Bronchial epithelial cell (primary cell): ENCODE measurements around the gene EIF3J. TPM values are rescaled to one million over a fixed set of nuclear protein-coding genes. Genes with fewer than 3 reads are reported as not detected.
A peak's percentile ranks its signal among the peaks of the same experiment; 100 is the strongest.

Source experiments
- DNase-seq: peaks from one replicate; pipeline ENCODE4 v3.0.0-alpha.2; 2010; ENCODE audit warnings: low read depth
- FAIRE-seq: peaks from 2 replicates; lab custom pipeline; 2011; peaks lifted over from hg19 to GRCh38; lab: Jason Lieb, UNC
- H3K27me3 ChIP-seq: 2 replicates; pipeline ENCODE4 v1.5.1; 2011; ENCODE audit warnings: low read length; ENCODE audit not compliant: control insufficient read depth, insufficient read depth
- H3K36me3 ChIP-seq: 2 replicates; pipeline ENCODE4 v1.5.1; 2011; ENCODE audit warnings: low read length; ENCODE audit not compliant: control insufficient read depth, insufficient read depth
- H3K4me3 ChIP-seq: 2 replicates; pipeline ENCODE4 v1.5.1; 2011; ENCODE audit warnings: mild to moderate bottlenecking, low read depth, low read length, control low read depth
- total RNA-seq: library from RNA; depleted of rRNA; stranded (reverse); fragments of >200 nt; gene quantifications from 2 replicates; pipeline ENCODE4 v1.2.1, GENCODE V29; 2014
- TF ChIP-seq, protein P1 (sequence below): IDR thresholded peaks from 2 replicates; pipeline ENCODE4 v1.5.1; 2011; ENCODE audit warnings: mild to moderate bottlenecking, moderate library complexity, low read length, control low read depth, inconsistent platforms; ENCODE audit not compliant: insufficient read depth, severe bottlenecking

Gene EIF3J
- total RNA-seq, 1 donor from 2014 or later = 52.4 TPM

DNA sequence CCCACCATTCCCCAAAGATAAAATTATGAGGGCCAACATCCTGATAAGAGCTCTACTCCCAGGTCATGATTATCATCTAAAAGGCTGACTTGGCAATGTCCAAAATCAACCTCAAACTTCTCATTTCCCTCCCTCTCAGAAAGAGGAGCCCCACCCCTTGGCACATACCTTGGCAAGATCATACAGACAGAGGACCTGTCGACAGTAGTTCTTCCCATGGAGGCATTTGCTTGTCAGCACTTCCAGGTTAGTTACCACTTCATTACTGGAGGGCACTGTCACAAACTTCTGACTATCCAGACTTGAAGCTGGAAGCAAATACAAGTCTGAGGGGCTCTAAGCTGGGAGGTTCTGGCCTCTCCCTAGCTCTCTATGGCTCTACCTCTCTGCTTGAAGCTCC lies 37.8 kb downstream of the EIF3J start:
- Histone ChIP-seq H3K36me3 (peaks cover 20% of the 10 kb centered on the region), H3K27me3 (no peaks in the 10 kb centered on the region), H3K4me3 (no peak overlapping the region)
- FAIRE-seq (no peak), DNase-seq (no peak)
- TF ChIP-seq, protein P1, sequence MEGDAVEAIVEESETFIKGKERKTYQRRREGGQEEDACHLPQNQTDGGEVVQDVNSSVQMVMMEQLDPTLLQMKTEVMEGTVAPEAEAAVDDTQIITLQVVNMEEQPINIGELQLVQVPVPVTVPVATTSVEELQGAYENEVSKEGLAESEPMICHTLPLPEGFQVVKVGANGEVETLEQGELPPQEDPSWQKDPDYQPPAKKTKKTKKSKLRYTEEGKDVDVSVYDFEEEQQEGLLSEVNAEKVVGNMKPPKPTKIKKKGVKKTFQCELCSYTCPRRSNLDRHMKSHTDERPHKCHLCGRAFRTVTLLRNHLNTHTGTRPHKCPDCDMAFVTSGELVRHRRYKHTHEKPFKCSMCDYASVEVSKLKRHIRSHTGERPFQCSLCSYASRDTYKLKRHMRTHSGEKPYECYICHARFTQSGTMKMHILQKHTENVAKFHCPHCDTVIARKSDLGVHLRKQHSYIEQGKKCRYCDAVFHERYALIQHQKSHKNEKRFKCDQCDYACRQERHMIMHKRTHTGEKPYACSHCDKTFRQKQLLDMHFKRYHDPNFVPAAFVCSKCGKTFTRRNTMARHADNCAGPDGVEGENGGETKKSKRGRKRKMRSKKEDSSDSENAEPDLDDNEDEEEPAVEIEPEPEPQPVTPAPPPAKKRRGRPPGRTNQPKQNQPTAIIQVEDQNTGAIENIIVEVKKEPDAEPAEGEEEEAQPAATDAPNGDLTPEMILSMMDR = no peak

DNA sequence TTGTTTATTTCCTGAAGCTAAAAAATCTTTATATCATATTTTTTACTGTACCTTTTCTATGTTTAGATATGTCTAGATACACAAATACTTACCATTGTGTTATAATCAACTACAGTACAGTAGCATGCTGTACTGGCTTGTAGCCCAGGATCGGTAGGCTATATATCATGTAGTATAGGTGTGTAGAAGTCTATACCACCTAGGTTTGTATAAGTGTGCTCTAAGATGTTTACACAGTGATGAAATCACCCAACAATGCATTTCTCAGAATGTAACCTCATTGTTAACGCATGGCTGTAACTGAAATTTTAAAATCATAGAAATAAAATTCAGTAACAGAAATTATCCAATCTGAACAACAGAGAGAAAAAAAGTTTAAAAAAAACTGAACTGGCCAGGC lies 43.2 kb downstream of the EIF3J start:
- Histone ChIP-seq H3K4me3 (no peak overlapping the region), H3K36me3 (peaks cover 7% of the 10 kb centered on the region), H3K27me3 (no peaks in the 10 kb centered on the region)
- TF ChIP-seq, protein P1 = no peak
- FAIRE-seq = no peak
- DNase-seq = peak; percentile 67

DNA sequence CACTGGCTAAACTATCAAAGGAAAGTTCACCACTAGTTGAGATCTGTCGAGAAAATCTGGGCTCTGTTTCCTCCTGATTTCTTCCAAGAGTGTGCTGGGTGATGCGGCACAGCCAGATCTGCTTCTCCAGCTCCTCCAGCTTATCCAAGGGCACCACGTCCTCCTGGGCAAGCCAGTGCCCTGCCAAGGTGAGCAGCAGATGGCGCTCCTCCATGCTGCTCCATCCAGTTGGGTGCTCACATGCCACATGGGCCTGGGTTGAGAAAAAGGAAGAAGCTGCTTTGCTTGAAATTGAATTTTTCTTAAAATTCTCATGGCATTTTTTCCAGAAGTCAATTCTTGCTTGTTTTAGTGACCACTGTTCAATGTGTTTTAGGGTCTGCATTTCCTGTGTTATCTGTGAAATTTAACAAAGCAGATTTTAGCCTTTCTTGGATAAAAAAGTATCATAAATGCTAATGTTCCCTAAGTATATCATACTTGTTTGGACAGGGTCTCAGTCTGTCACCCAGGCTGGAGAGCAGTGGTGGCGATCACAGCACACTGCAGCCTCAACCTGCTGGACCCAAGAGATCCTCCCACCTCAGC lies 47.3 kb downstream of the EIF3J start:
- no peak overlapping the region for H3K4me3 ChIP-seq
- TF ChIP-seq, protein P1 = peak; percentile 79
- peaks cover 6% of the 10 kb centered on the region for H3K36me3 ChIP-seq
- FAIRE-seq (no peak), DNase-seq (peak; percentile 43)
- H3K27me3 ChIP-seq = no peaks in the 10 kb centered on the region

DNA sequence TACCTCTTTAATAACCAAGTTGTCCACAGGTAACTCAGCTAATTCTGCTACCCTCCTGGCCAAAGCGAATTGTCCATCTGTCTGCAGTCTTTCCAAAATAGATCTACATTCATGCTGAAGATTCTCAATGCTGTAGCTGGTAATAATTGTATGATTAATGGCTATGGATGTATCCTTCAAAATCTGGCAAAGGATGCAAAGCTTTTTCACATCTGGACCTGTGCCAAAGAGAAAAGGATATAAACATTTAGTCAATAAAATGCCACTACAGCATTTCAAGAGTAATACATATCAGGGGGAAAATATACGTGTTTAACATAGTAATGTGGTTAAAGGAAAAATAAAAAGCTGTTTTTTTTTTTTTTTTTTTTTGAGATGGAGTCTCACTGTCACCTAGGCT lies 48.7 kb downstream of the EIF3J start:
- H3K36me3 ChIP-seq = peaks cover 12% of the 10 kb centered on the region
- TF ChIP-seq, protein P1 = no peak
- FAIRE-seq (no peak), DNase-seq (no peak)
- no peaks in the 10 kb centered on the region for H3K27me3 ChIP-seq
- no peak overlapping the region for H3K4me3 ChIP-seq

DNA sequence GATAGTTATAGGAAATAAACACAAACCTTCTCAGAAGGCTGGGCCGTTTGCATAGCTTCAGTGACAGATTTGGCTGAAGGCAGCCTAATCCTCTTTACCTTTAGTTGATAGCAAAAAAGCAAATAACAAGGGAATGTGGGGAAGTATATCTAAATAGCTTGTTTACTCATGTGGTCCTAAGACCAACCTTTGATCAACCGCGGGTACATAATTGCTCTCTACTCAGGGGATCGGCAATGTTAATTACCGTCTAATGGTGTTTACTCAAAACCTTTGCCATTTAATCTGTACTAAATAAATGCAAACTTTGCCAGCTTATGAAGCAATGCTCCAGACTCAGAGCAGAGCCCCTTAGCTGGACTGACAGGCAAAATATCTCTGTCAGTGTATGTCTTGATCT lies 51.6 kb downstream of the EIF3J start:
- DNase-seq (no peak), FAIRE-seq (no peak)
- no peak overlapping the region for H3K4me3 ChIP-seq
- no peaks in the 10 kb centered on the region for H3K27me3 ChIP-seq
- peaks cover 14% of the 10 kb centered on the region for H3K36me3 ChIP-seq
- TF ChIP-seq, protein P1 = no peak

DNA sequence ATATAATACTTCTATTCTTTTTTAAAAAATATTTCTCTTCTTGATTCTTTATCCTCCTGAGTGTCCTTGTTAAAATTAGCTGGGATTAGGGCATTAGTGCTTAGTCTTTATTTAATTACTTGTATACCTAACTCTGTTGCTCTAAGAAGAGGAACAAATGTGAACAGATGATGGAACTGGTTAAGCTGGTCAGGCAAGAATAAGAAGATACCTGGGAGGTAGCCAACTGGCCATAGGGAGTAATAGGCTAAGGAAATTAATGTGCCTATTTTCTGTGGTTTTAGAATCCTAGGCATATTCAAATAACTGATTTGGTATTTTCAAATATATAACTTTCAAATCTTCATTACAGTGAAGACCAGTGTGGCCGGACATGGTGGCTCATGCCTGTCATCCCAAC lies 54.4 kb downstream of the EIF3J start:
- TF ChIP-seq, protein P1 = no peak

More for the DNA sequence above, 54.4 kb downstream of the EIF3J start:
- peaks cover 9% of the 10 kb centered on the region for H3K36me3 ChIP-seq
- peak; percentile 43 for DNase-seq
- no peak for FAIRE-seq
- H3K4me3 ChIP-seq = no peak overlapping the region
- H3K27me3 ChIP-seq = no peaks in the 10 kb centered on the region
